Right ventricle myocardium inferior (tissue), 1 donor: ENCODE measurements around the gene KCTD5. TPM values are rescaled to one million over a fixed set of nuclear protein-coding genes. Genes with fewer than 3 reads are reported as not detected.

ENCODE experiments used
- ATAC-seq: fragments of 200-7000 bp; cut with Tn5 transposase; one replicate; pipeline ENCODE4 v1.9.1; 2020; ENCODE audit warnings: mild to moderate bottlenecking, moderate library complexity
- DNase-seq: peaks from one replicate; pipeline ENCODE4 v3.0.0; 2021; ENCODE audit errors: missing footprints
- intact Hi-C: fragments of 100-400 bp; cut with DNase I; formaldehyde crosslinking; loops from one replicate; pipeline ENCODE4 v1.11.0; 2022
- total RNA-seq: library from RNA; stranded (reverse); fragmentation: NEBNext Ultra II Directional; extraction: Animal tissue kit (Norgen Biotek cat#: 25700); gene quantifications from one replicate; pipeline ENCODE4 v1.2.1, GENCODE V29; 2021
- donor health status: DM: no; HTN: yes; CAD: no; lungs with severe emphysema.

Gene KCTD5
- total RNA-seq, 1 donor from 2014 or later = 10.5 TPM

GRCh38 chr16:2704983-2705275, 22.6 kb downstream of the KCTD5 start:
- no peak for ATAC-seq
- intact Hi-C loops = no loop called here
- DNase-seq = peak; percentile 49

DNA sequence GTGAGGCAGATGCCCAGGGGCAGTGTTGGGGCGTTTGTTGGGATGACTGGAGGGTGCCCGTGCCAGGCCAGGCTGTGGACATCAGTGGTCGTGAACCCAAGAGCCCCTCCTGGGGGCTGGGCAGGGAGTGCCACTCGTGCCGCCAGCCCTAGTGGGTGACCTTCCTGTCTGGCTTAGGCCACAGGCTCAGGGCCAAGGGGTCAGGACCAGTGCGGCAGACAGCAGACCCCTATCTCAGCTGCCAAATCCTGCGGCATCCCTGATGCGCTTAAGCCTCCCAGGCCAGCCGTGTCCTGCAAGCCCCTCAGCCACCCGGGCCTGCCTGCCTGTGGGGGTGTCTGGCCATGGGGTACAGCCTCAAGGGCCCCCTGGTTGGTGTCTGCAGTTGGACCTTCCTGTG, 23.0 kb downstream of the KCTD5 start:
- intact Hi-C loops = no loop called here
- ATAC-seq (no peak), DNase-seq (no peak)

DNA sequence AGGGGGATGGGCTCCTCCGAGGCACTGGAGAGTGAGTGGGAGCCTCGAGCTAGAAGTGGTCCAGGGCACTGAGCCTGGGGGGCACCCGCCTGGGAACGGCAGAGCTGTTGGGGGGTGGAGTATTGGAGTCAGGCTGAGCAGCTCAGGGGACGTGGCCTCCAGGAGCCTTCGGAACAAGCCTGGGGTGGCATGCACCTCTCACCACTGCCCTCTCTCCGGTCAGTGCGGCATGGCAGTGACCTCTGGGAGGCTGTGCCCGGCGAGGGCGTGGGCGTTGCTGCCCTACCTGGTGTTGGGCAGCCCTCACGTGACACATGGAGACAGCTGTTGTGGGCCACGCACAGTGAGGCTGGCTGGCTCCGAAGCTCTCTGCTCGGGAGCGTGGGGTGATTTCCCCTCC, 23.8 kb downstream of the KCTD5 start:
- DNase-seq = no peak
- intact Hi-C loops = no loop called here
- ATAC-seq = no peak

GRCh38 chr16:2706611-2707311, 24.4 kb downstream of the KCTD5 start:
- DNase-seq = peak; percentile 39
- intact Hi-C loops = no loop called here
- ATAC-seq = no peak

DNA sequence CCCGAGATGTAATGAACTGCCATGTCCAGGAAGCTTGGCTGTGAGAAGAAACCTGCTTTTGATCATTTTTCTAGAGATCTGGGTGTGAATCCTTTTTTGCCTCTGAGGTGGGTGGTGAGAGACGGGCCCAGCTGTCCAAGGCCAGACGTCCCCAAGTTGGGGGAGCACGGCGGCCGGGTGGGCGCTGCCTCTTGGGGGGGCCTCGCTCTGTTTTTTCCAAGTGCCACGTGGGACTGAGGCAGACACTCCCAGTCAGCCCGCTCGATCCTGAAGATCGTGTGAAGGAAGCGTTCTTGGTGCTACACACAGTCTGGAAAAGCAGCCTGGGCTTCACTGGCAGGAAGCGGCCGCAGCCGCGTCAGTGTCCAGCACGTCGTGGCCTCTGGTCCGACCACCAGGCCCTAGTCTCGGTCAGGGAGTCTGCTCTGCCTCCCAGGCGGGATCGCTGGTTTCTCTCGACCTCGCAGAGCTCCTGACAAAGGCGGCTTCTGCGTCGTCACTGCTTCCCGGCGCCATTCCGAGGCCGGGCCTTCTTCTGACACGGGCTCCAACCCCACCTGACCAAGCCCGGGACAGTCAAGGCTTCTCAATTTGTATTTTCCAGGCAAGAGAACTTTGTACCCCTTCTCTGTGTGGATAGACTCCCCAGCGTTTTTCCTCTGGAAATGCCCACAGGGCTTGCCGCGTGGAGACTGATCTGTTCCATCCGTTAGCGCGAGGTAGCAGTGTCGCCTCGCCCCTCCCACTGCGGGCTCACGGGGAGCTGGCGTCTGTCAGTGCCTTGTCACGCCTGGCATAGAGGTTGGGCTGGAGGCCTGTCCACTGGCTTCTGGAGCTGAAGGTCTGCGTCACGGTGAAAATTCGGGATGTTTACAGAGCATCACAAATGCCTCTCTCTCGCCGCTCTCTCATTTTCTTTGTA, 25.3 kb downstream of the KCTD5 start:
- intact Hi-C loops = no loop called here
- DNase-seq (peak; percentile 23), ATAC-seq (no peak)

DNA sequence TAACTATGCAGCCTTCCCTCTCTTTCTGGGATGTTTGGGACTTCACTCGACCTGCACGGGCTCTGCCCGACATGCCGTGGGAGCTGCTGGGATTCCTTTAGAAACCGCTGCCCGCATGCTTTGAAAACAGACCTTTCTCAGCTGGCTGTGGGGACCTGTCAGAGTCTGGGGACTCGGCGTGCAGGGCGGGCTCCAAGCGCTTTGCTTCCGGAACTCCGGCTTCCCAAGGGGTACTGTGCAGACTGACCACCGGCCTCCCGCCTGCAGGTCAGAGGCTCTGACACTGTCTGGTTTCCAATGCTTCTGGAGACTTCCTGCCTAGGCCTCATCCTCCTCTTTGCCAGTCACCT, 25.9 kb downstream of the KCTD5 start:
- intact Hi-C loops = no loop called here
- ATAC-seq = no peak
- DNase-seq = no peak

- ATAC-seq = no peak
- intact Hi-C loops = no loop called here
- no peak for DNase-seq
Measured at GRCh38 chr16:2708955-2709587, 26.7 kb downstream of the KCTD5 start.

DNA sequence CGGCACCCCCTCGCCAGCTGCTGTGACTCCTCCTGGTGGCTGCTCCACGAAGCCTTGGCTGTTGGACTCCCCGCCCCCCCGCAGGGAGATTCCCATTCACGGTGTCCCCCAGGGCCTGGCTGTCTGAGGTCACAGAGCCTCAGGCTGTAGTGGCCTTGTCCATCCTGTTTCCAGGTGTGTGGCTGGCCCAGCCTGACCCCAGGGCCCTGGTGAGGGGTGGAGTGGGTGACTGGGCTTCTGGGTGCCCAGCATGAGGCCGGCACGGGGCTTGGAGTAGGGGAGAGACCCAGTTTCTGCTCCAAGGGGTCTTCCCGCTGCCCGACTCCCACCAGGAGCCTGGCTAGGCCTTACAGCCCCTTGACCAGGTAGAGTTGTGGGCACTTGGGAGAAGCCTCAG, 27.3 kb downstream of the KCTD5 start:
- ATAC-seq (no peak), DNase-seq (no peak)
- intact Hi-C loops = no loop called here

GRCh38 chr16:2710021-2710710, 27.8 kb downstream of the KCTD5 start:
- intact Hi-C loops = no loop called here
- DNase-seq = no peak
- no peak for ATAC-seq

DNA sequence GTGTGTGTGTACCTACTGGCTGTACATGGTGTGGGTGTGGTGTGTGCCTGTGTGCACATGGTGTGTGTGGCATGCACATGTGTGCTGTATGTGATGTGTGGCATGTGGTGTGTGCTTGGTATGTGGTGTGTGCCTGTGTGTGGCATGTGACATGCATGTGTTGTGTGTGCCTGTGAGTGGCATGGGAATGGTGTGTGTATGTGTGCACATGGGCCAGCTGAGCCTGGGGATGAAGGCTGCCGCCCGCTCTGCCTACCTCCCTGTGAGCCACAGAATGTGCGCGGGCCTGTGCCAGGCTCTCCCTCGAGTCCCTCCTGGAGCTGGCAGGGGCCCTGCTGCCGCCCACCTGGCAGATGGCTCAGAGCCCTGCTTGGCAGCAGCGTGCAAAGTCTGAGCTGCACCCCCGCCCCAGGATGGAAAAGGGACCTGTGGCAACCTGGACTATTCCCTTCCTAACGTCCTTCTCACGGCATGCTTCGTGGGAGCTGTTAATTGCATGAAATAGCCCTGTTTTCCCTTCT, 28.4 kb downstream of the KCTD5 start:
- DNase-seq (no peak), ATAC-seq (no peak)
- intact Hi-C loops = no loop called here

GRCh38 chr16:2711370-2712062, 29.2 kb downstream of the KCTD5 start:
- ATAC-seq (no peak), DNase-seq (no peak)
- intact Hi-C loops = no loop called here

DNA sequence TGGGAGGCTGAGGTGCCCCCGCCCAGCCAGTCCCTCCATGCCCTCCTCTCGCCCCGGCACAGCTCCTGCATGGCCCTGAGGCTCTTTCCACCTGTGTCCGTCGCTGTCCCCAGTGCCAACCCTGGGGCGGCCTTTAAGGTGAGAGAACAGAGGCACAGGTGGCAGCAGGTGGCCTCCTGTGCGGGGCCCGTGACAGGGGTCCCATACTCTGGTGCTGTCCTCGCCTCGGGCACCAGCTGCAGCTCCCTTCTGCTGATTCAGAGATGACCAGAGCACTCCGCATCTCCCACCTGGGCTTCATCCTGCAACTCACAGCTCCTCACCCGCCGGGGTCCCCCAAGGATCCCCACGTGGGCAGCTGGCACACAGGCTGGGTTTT, 29.7 kb downstream of the KCTD5 start:
- intact Hi-C loops = no loop called here
- ATAC-seq (no peak), DNase-seq (no peak)

- ATAC-seq (no peak), DNase-seq (no peak)
- intact Hi-C loops = no loop called here
Measured at GRCh38 chr16:2712546-2712945, 30.2 kb downstream of the KCTD5 start.

DNA sequence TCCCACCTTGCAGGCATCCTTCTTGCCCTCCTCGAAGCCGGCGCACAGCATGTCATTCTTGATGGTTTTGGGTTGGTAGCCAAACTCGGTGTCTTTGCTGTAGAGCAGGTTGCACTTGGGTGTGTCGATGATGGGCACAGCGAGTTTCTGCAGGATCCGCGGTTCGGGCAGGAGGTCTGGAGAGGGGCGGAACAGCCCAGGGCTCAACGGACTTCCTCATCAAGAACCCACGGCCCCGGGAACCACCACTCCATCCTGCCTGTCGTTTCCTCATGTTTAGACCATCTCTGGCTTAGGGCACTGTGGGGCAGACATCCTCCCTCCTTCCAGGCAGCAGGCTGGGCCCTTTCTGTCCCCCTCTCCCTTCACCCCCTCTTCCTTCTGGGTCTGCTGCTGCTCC, 31.2 kb downstream of the KCTD5 start:
- ATAC-seq (no peak), DNase-seq (no peak)
- intact Hi-C loops = no loop called here

- ATAC-seq (no peak), DNase-seq (no peak)
- intact Hi-C loops = no loop called here
Measured at GRCh38 chr16:2713985-2714774, 31.9 kb downstream of the KCTD5 start.

DNA sequence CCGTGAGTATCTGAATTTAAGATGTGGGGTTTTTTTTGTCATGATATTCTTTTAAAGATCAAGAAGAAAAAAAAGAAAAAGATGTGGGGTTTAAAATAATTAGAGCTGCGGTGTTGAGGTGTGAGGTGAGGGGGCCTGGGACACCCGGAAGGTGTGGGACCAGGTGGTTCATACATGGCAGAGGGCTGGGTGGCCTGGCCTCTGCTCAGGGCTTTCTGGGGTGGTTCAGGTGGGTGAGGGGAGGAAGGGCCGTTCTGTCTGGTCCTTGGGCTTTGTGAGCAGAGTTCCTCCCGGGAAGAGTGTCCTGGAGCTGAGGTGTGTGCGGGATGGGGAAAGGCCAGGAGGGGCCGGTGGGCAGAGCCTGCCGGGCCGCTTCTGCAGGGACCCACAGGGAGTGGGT, 32.7 kb downstream of the KCTD5 start:
- no peak for DNase-seq
- no peak for ATAC-seq
- intact Hi-C loops = no loop called here

- peak; percentile 55 for ATAC-seq
- intact Hi-C loops = no loop called here
Measured at GRCh38 chr16:2715519-2715918, 33.2 kb downstream of the KCTD5 start.

More at GRCh38 chr16:2715519-2715918, 33.2 kb downstream of the KCTD5 start:
- DNase-seq = peak; percentile 80
